Keratinocyte (primary cell): Measurements from ENCODE around the gene GREM1.

Experiments used
- CTCF ChIP-seq, 3 experiments: IDR thresholded peaks in 1 of 3; conservative IDR thresholded peaks in 1 of 3; optimal IDR thresholded peaks in 1 of 3; 2 replicates in 2 of 3; 3 replicates in 1 of 3; pipeline versions ENCODE3 to v1.5.1; 2011; ENCODE audit warnings: low read length in 3 of 3, mild to moderate bottlenecking in 3 of 3, moderate library complexity in 2 of 3, control low read depth in 1 of 3, inconsistent platforms in 1 of 3; ENCODE audit not compliant: insufficient read depth in 2 of 3; ENCODE audit errors: extremely low read depth in 1 of 3
- EZH2 ChIP-seq: IDR thresholded peaks from one replicate; pipeline ENCODE4 v1.6.1; 2012; ENCODE audit warnings: inconsistent platforms, mild to moderate bottlenecking, low read length, moderate library complexity

GRCh38 chr15:32690941-32691688, 26.7 kb upstream of the GREM1 start:
- TF ChIP-seq CTCF (optimal IDR thresholded peaks at IDR 0.05 in 1 of 3, IDR thresholded peaks at IDR 0.05 in 1 of 3, conservative IDR thresholded peaks at IDR 0.05 in 1 of 3; ENCODE audit: extremely low read depth in 1 of 3, insufficient read depth in 2 of 3, low read length in 3 of 3) (no peak), EZH2 (no peak)
